MCF 10A (cell line): Measurements from ENCODE around the gene ZNF273. TPM values are rescaled to one million over a fixed set of nuclear protein-coding genes. Genes with fewer than 3 reads are reported as not detected.
"Not testable (repeated sequence)": the region's sequence is repeated elsewhere in the genome, so short reads cannot be mapped to it uniquely, and the experiment has no call there.

ENCODE experiments used
- BruUV-seq: library from RNA; stranded (reverse); fragments of 400-500 nt; replicated peaks from 2 replicates; lab custom pipeline; 2021; lab: Mats Ljungman, UMichigan
- CTCF ChIA-PET: fragments of 300-600 bp; sonication (Branson Sonifier 250); formaldehyde crosslinking; extraction: SDS; loops from one replicate; lab custom pipeline; 2021; ENCODE audit warnings: antibody characterized with exemption, inconsistent platforms; lab: Yijun Ruan, JAX
- POLR2A ChIA-PET: fragments of 300-600, 350-650 bp; sonication (Branson Sonifier 250); formaldehyde crosslinking; extraction: SDS; loops from one replicate; lab custom pipeline; 2020; ENCODE audit warnings: antibody characterized with exemption, inconsistent platforms; lab: Yijun Ruan, JAX
- DNase-seq: peaks from one replicate; pipeline ENCODE4 v3.0.0-alpha.2; 2018; ENCODE audit not compliant: unreplicated experiment
- H3K27ac Mint-ChIP-seq: one replicate; pipeline ENCODE4 v1.8.0; 2022; ENCODE audit warnings: mild to moderate bottlenecking, low read depth, mixed read lengths; ENCODE audit not compliant: unreplicated experiment
- H3K27me3 Mint-ChIP-seq: one replicate; pipeline ENCODE4 v1.8.0; 2022; ENCODE audit warnings: mixed read lengths; ENCODE audit not compliant: insufficient read depth, unreplicated experiment
- H3K36me3 Mint-ChIP-seq: one replicate; pipeline ENCODE4 v1.8.0; 2022; ENCODE audit warnings: mild to moderate bottlenecking, moderate library complexity, mixed read lengths; ENCODE audit not compliant: insufficient read depth, unreplicated experiment
- H3K4me1 Mint-ChIP-seq: one replicate; pipeline ENCODE4 v1.8.0; 2022; ENCODE audit warnings: mixed read lengths; ENCODE audit not compliant: insufficient read depth, unreplicated experiment
- H3K4me3 Mint-ChIP-seq: one replicate; pipeline ENCODE4 v1.8.0; 2022; ENCODE audit warnings: mild to moderate bottlenecking, moderate library complexity, mixed read lengths; ENCODE audit not compliant: unreplicated experiment
- H3K9me3 Mint-ChIP-seq: one replicate; pipeline ENCODE4 v1.8.0; 2022; ENCODE audit warnings: mixed read lengths; ENCODE audit not compliant: unreplicated experiment
- intact Hi-C: fragments of 100-400 bp; cut with micrococcal nuclease; formaldehyde crosslinking; loops from 2 replicates; pipeline ENCODE4 v1.14.1; 2022
- total RNA-seq: library from RNA; stranded (reverse); gene quantifications from 2 replicates; pipeline ENCODE4 v1.2.3, GENCODE V29; 2022
- TF ChIP-seq, protein P1 (sequence below): fragments of 200-600 bp; IDR thresholded peaks from one replicate; pipeline ENCODE4 v1.8.0; 2022; ENCODE audit warnings: antibody characterized with exemption, mild to moderate bottlenecking; ENCODE audit not compliant: unreplicated experiment

Gene ZNF273
- total RNA-seq, 1 experiment from 2014 or later, result 2.2 TPM

DNA sequence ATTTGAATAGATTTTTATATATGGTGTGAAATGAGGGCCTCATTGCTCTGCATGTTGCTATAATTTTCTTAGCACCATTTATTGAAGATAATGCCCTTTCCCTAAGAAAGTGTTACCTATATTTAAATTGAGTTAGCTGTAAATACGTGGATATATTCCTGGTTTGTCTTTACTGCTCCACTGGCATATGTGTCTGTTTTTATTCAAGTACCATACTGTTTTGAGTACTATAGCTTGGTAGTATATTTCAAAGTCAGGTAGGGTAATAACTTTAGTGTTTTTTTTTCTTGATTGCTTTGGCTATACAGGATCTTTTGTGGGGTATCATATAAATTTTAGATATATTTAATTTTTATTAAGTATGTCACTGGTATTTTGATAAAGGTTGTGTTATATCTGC is 31.4 kb downstream of the ZNF273 start:
- CTCF ChIA-PET, result no interaction called here

DNA sequence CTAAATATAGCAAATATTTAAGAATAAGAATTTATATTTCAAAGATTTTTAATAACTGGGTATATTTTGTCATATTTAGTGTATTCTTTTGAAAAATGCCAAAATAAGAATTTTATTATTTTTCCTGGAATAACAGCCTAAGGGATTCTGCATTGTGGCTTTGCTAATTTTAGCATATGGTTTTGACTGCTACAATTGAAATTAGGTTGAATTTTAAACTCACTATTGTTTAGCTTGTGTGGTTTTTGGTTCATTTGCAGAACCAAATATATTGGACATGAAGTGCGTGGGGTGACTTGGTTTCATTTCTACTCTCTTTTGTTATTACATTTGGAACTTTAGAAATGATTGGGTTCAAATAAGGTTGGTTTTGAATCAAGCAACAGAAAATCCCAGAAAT is 35.5 kb downstream of the ZNF273 start:
- POLR2A ChIA-PET, result interaction anchor here (0.6 kb wide), 1 partner anchor 10 kb away, joined by 3 read pairs; no protein-coding TSS in a partner anchor
- H3K4me1 Mint-ChIP-seq, result no peaks in the 10 kb centered on the region
- no peak for DNase-seq
- H3K9me3 Mint-ChIP-seq, result peaks cover 7% of the 10 kb centered on the region
- H3K4me3 Mint-ChIP-seq, result no peak overlapping the region
- H3K27ac Mint-ChIP-seq, result no peak overlapping the region
- no TSS peak for BruUV-seq
- H3K36me3 Mint-ChIP-seq, result no peaks in the 10 kb centered on the region
- intact Hi-C loops, result no loop called here
- TF ChIP-seq, protein P1, sequence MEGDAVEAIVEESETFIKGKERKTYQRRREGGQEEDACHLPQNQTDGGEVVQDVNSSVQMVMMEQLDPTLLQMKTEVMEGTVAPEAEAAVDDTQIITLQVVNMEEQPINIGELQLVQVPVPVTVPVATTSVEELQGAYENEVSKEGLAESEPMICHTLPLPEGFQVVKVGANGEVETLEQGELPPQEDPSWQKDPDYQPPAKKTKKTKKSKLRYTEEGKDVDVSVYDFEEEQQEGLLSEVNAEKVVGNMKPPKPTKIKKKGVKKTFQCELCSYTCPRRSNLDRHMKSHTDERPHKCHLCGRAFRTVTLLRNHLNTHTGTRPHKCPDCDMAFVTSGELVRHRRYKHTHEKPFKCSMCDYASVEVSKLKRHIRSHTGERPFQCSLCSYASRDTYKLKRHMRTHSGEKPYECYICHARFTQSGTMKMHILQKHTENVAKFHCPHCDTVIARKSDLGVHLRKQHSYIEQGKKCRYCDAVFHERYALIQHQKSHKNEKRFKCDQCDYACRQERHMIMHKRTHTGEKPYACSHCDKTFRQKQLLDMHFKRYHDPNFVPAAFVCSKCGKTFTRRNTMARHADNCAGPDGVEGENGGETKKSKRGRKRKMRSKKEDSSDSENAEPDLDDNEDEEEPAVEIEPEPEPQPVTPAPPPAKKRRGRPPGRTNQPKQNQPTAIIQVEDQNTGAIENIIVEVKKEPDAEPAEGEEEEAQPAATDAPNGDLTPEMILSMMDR, result no peak
- CTCF ChIA-PET, result interaction anchor here (0.6 to 1.7 kb wide), 4 partner anchors 10 to 191 kb away, joined by 3 to 7 read pairs (median 3); no protein-coding TSS in a partner anchor
- H3K27me3 Mint-ChIP-seq, result no peaks in the 10 kb centered on the region

More for the DNA sequence above, 31.4 kb downstream of the ZNF273 start:
- Mint-ChIP-seq H3K36me3 (no peaks in the 10 kb centered on the region), H3K4me1 (no peaks in the 10 kb centered on the region), H3K9me3 (peaks cover 7% of the 10 kb centered on the region), H3K27ac (no peak overlapping the region), H3K4me3 (no peak overlapping the region), H3K27me3 (no peaks in the 10 kb centered on the region)
- intact Hi-C loops, result no loop called here
- POLR2A ChIA-PET, result no interaction called here
- DNase-seq, result no peak
- TF ChIP-seq, protein P1, result no peak
- no TSS peak for BruUV-seq

DNA sequence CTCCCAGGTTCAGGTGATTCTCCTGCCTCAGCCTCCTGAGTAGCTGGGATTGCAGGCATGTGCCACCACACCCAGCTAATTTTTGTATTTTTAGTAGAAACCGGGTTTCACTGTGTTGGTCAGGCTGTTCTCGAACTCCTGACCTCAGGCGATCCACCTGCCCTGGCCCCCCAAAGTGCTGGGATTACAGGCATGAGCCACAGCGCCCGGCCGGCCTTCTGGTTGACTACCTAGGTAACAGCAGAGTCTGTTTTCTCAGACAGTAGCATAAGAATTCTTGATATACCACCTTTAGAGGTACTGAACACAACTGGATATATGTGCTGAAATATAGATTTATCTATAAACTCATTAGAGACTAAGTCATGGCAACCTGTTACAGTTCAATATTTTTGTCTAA is 36.9 kb downstream of the ZNF273 start:
- H3K4me1 Mint-ChIP-seq, intact Hi-C loops, BruUV-seq, DNase-seq, H3K27ac Mint-ChIP-seq, POLR2A ChIA-PET, H3K27me3 Mint-ChIP-seq, H3K4me3 Mint-ChIP-seq, H3K9me3 Mint-ChIP-seq, H3K36me3 Mint-ChIP-seq: not testable (repeated sequence)
- CTCF ChIA-PET, result interaction anchor here (0.6 to 0.9 kb wide), 2 partner anchors 18 to 21 kb away, joined by 3 to 4 read pairs; no protein-coding TSS in a partner anchor

DNA sequence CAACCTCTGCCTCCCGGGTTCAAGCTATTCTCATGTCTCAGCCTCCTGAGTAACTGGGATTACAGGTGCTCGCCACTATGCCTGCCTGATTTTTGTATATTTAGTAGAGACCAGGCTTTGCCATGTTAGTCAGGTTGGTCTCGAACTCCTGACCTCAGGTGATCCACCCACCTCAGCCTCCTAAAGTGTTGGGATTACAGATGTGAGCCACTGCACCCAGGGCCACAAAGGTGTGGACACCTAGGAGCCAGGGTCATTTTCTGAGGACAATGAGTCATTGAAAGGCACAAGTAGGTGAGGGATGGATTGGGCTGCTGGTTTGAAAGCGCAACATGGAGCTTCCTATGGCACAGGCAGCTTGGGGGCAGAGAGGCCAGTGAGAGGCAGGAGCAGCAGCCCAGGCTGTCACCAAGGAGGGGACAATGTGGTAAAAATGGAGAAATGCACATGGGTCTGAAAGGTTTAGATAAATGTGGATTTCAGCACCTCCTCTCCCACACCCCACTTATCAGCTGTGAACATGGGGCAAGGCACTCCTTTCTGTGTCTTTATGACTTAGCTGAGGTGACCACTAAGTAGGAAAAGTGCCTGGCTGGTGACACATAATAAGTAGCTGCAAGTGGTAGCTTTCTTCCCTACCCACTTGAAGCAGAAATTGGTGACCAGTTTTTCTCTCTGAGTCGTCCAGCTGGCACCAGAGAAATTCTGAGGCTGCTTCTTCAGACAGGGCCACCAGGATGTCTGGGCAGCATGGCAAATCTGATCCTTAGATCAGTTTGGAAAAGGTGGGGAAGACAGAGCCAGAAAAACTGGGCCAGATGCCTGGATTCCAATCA is 41.8 kb downstream of the ZNF273 start:
- H3K27ac Mint-ChIP-seq, H3K4me3 Mint-ChIP-seq, H3K9me3 Mint-ChIP-seq, H3K27me3 Mint-ChIP-seq, POLR2A ChIA-PET, H3K4me1 Mint-ChIP-seq, BruUV-seq, intact Hi-C loops, DNase-seq, H3K36me3 Mint-ChIP-seq: not testable (repeated sequence)
- CTCF ChIA-PET, result interaction anchor here (0.6 kb wide), 1 partner anchor 33 kb away, joined by 3 read pairs; no protein-coding TSS in a partner anchor
